T47D (cell line): ENCODE results near the gene CHRM4.

Experiments used
- DNase-seq, 2 experiments: peaks; one replicate each; pipeline versions ENCODE4 v3.0.0 to v3.0.0-alpha.2; 2011 to 2012; ENCODE audit warnings: low read depth in 1 of 2, low spot score in 1 of 2
- JUND ChIP-seq: IDR thresholded peaks from 2 replicates; pipeline ENCODE4 v1.6.1; 2012; ENCODE audit warnings: low read depth
- in situ Hi-C: cut with HindIII; loops from 2 replicates; pipeline ENCODE4 v1.10.0; 2016; ENCODE audit warnings: low sequenced_read_pairs, low pct_unique_long_range_greater_than_20kb

The CHRM4 gene

GRCh38 chr11:46353698-46354097 lies 37.9 kb downstream of the CHRM4 start:
- no peak for TF ChIP-seq JUND
- in situ Hi-C loops = no loop called here
- DNase-seq = no peak

DNA sequence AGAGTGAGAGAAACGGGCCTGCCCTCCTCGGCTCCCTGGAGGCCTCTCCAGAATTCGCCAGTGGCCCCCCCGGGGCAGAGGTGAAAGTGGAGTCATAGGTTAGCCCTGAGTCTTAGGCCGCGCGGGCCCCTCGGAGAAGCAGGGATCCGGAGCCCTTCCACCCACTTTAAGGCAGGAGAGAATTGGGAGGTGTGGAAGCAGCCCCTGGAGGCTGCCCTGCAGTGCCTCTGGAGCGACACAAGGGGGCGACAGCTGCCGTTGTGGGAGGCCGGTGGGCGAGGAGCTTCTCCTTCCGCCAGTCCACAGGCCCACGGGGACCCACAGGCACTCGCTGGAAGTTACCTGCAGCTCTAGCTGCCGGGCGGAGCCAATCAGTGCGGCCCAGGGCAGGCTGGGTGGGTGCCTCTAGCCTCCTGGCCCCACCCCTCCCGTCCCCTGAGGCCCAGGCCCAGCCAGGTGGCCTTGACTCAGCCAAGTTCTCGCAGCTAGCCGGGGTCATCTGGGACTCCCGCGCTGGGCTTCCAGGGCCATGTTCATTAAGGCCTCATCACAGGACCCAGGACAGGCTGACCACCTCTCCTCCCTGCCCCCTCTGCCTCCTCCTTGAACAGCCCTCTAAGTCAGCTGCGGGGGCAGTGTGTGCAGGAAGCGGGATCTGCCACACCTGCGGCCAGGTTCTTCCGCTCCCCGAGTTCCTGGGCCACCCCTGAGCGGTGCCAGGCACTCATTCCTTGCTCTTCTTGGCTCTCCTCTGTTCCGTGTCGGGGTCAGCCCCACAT lies 39.3 kb downstream of the CHRM4 start:
- peak in 1 of 2 experiments; percentile 76 for DNase-seq
- in situ Hi-C loops = no loop called here
- TF ChIP-seq JUND = no peak

DNA sequence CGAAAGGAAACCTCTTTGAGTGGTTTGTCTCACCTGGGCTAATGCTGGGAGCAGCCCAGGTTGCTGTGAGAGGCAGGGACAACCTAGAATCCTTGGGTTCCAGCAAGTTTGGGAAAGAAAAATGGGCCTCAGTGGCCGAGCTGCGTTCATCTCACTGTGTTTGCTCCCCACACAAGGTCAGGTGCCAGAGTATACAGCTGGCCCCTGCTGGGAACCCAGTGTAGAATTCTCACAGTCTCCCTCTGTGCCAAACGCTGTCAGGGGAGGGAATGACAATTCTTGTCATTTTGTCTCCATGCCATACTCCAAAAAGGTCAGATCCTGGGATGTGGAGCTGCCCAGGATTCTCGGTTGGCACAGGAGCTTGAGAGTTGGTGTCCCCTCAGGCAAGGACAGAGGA lies 40.0 kb downstream of the CHRM4 start:
- TF ChIP-seq JUND = no peak
- in situ Hi-C loops = no loop called here
- DNase-seq = peak in 1 of 2 experiments; percentile 48

DNA sequence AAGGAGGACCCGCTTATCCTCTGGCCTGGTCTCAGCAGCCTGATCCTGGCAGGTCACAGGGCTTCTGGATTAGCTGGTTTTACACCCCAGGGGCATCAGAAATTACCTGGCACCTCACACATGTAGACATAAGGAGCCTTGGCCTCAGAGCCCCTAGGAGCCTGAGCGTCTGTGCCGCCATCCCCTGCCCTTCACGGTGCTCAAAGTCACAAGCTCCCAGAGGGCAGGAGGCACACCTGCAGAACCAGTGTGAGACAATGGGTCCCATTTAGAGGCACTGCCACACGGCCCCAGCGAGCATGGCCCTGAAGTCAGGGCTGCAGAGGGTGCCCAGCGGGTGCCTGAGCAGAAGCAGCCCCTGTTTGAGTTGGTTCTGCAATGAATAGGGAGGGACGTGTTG lies 40.4 kb downstream of the CHRM4 start:
- peak in 1 of 2 experiments; percentile 73 for DNase-seq
- no peak for TF ChIP-seq JUND
- in situ Hi-C loops = no loop called here

DNA sequence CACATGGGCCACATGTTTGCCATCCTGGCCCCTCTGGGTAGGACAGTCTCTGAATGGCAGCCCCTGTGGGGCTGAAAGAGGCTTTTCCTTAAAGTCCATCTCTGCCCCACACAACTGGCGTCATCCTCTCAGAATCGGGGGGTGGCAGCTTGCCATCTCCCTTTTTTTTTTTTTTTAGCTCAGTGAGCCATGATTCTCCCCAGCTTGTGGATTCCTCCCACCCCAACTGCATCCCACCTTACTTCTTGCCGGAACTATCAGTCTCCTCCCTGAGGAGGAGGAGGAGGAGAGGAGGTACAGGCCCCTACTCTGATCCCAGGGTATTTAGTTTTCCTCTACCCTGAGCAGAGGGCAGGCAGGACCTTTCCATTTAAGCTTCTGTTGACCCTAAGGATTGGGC lies 40.9 kb downstream of the CHRM4 start:
- no peak for DNase-seq
- TF ChIP-seq JUND = no peak
- in situ Hi-C loops = no loop called here

- in situ Hi-C loops = no loop called here
- no peak for TF ChIP-seq JUND
- DNase-seq = no peak
These were observed 42.8 kb downstream of the CHRM4 start for GRCh38 chr11:46348566-46349401.

- DNase-seq = no peak
- in situ Hi-C loops = no loop called here
- no peak for TF ChIP-seq JUND
These were observed 43.8 kb downstream of the CHRM4 start for GRCh38 chr11:46347637-46348311.

- DNase-seq = peak; percentile 91 to 94
- in situ Hi-C loops = no loop called here
These were observed 44.5 kb downstream of the CHRM4 start, which contains the start of gene DGKZ for GRCh38 chr11:46346886-46347636. Gene DGKZ, plus strand, starts transcription at chr11:46347463. Its CDS starts 197 bp downstream, at chr11:46347660.

GRCh38 chr11:46345881-46346484 lies 45.6 kb downstream of the CHRM4 start:
- no peak for TF ChIP-seq JUND
- DNase-seq = no peak

More at GRCh38 chr11:46346886-46347636, 44.5 kb downstream of the CHRM4 start, which contains the start of gene DGKZ:
- TF ChIP-seq JUND = no peak

DNA sequence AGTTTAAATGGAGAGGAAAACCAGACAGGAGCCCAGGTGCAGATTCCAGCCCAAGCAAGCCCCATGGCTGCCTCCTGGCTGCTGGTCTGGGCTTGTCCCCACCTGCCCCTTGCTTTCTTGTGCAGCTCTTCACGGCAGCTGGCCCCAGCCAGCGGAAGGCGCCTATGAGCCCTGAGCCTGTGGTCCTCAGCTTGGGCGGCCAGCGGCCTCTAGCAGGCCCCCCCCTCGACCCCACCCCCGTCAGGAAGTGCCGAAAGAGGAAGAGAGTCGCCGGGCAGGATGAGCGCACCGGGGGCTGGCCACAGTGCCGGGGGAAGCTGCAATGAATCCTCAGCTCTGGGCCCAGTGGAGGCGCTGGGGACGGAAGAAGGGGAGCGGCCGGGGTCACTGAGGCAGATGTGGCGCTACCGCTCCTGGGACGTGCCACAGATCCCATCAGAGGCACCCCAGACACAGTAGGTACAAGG lies 46.4 kb downstream of the CHRM4 start:
- TF ChIP-seq JUND = no peak
- in situ Hi-C loops = no loop called here
- DNase-seq = no peak

More at GRCh38 chr11:46345881-46346484, 45.6 kb downstream of the CHRM4 start:
- in situ Hi-C loops = no loop called here

DNA sequence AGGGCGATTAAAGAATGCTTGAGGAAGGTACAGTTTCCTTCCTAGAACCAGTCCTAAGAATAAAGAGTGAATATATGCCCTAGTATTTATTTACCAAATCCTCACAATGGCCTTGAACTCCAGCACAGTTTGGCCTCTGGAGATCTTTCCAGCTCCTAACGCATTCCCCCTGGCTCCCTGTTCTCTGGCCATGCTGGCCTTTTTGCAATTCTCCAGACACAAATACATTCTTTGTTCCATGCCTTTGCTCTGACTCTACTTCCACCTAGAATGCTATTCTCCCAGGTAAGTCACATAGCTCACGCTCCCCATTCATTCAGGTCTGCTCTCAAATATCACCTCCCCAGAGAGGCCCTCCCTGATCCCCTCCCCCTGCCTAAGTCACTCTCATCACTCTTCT lies 48.1 kb downstream of the CHRM4 start:
- TF ChIP-seq JUND = no peak
- no peak for DNase-seq

More for the DNA sequence above, 48.1 kb downstream of the CHRM4 start:
- in situ Hi-C loops = no loop called here
